Neural progenitor cell (in vitro differentiated cells): ENCODE data around the gene FARSA.
A peak's percentile ranks its signal among the peaks of the same experiment; 100 is the strongest.

Experiments used
- CTCF ChIP-seq: fragments of 200-600 bp; sonication (generic); IDR thresholded peaks from 2 replicates; pipeline ENCODE4 v1.5.1; 2017; ENCODE audit warnings: antibody characterized with exemption, mild to moderate bottlenecking
- EZH2 ChIP-seq: fragments of 200-600 bp; sonication (generic); IDR thresholded peaks from 2 replicates; pipeline ENCODE4 v1.6.1; 2017; ENCODE audit warnings: antibody characterized with exemption, mild to moderate bottlenecking, moderate library complexity
- EZH2phosphoT487 ChIP-seq: fragments of 200-600 bp; sonication (generic); IDR thresholded peaks from 2 replicates; pipeline ENCODE4 v1.6.1; 2017; ENCODE audit warnings: antibody characterized with exemption

- no peak for TF ChIP-seq CTCF
- TF ChIP-seq EZH2: peak; percentile 16
- TF ChIP-seq EZH2phosphoT487: no peak
These were observed at the start of gene FARSA for GRCh38 chr19:12933287-12934072.
